HG03097 (cell line): ENCODE measurements around the gene COPE.
A peak's percentile ranks its signal among the peaks of the same experiment; 100 is the strongest.
"Not testable (repeated sequence)": the region's sequence is repeated elsewhere in the genome, so short reads cannot be mapped to it uniquely, and the experiment has no call there.

Experiments
- ATAC-seq: cut with Tn5 transposase; IDR thresholded peaks from one replicate; pipeline ENCODE4 v1.9.1; 2021; ENCODE audit not compliant: unreplicated experiment, low FRiP score

Gene COPE

DNA sequence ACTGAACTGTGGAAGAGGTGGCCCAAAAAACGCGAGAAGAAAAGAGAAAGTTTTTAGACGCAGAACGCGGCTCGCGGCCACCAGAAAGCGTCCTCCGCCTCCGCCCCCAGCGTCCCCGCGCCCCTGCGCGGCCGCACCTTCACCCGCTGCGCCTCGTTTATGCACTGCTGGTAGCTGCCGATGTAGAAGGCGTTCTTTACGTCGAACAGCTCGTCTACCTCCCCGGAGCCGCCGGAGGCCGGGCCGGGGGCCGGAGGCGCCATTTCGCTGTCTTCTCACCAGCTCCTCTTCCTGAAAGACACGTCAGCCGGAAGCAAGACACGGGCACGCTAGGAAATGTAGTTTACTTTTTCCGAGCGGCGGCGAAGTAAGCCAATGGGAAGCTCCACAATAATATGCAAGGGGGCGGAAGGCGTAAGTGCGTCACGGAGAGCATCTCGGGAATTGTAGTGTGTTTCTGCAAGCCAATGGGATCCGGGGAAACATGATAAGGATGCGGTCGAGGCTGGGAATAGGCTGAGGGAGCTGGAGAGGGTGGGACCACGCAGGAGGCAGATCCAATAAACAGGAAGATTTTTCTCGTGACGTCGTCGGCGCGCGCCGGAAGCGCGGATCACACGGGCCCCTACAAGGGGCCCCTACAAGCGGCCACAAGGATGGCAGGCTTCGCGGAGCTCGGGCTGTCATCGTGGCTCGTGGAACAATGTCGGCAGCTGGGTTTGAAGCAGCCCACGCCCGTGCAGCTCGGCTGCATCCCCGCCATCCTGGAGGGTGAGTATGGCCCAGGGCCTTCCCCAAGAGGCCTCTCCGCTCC is at the start of gene COPE, which contains the start of gene DDX49:
Gene COPE, minus strand, starts transcription at position 302 of the 814 bp plus-strand sequence. Its CDS starts 39 bp downstream, at position 263.
Gene DDX49, plus strand, starts transcription at position 630 of the 814 bp plus-strand sequence. Its CDS starts 27 bp downstream, at position 657.
- ATAC-seq = peak; percentile 85

DNA sequence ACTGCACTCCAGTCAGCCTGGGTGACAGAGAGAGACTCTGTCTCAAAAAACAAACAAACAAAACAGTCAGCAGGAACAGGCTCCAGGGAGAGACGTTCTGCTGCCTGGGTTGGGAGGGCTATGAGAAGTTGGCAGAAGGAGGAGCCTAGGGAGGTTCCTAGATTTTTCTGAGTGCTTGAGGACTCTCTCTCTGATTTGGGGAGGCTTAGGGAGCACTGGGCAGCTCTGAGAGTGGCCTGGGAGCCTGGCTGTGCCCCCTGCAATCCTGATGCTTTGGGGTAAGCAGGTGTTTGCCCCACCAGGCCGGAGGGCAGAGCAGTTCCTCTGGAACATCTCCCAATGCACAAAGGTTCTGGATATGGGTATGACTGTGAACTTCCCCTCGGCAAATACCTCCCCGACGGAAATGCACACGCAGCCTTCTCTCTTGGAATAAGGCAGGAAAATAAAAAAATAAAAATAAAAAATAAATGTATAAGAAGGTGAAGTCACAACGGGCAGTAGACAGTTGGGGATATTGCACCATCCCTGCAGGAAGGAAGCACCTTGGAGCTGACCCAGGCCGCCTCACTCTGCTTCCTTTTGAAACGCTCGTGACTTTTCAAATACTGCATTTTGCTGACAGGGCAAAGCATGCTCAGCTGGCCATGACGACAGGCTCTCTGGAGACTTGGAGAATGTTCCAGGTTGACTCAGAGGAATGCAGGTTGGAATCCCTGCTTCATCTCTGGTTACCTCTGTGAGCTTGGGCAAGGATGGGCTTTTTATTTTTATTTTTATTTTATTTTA is 48.4 kb upstream of the COPE start:
- ATAC-seq = no peak

DNA sequence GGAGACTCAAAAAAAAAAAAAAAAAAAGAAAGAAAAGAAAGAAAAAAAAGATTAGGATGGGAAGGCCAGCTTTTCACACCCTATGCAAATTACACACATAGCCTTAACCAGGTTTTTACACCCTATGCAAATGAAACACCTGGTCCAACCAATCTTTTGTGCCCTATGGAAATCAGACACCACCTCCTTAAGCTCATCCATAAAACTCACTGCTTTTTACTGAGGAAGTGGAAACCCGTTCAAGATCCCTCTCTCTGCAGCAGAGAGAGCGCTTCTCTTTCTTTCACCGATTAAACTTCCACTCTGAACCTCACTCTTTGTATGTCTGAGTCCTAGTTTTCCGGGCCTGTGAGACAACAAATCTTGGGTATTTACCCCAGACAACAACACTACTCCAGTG is 47.1 kb upstream of the COPE start:
- ATAC-seq = no peak

DNA sequence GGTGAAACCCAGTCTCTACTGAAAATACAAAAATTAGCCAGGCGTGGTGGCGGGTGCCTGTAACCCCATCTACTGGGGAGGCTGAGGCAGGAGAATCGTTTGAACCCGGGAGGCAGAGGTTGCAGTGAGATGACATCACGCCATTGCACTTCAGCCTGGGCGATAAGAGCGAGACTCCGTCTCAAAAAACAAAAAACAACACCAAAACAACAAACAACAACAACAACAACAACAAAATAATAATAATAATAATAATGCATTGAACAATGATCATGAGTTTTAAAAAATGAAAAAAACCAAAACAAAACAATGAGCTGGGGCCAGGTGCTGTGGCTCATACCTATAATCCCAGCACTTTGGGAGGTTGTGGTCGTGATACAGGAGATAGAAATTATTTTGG is 44.9 kb upstream of the COPE start:
- no peak for ATAC-seq

DNA sequence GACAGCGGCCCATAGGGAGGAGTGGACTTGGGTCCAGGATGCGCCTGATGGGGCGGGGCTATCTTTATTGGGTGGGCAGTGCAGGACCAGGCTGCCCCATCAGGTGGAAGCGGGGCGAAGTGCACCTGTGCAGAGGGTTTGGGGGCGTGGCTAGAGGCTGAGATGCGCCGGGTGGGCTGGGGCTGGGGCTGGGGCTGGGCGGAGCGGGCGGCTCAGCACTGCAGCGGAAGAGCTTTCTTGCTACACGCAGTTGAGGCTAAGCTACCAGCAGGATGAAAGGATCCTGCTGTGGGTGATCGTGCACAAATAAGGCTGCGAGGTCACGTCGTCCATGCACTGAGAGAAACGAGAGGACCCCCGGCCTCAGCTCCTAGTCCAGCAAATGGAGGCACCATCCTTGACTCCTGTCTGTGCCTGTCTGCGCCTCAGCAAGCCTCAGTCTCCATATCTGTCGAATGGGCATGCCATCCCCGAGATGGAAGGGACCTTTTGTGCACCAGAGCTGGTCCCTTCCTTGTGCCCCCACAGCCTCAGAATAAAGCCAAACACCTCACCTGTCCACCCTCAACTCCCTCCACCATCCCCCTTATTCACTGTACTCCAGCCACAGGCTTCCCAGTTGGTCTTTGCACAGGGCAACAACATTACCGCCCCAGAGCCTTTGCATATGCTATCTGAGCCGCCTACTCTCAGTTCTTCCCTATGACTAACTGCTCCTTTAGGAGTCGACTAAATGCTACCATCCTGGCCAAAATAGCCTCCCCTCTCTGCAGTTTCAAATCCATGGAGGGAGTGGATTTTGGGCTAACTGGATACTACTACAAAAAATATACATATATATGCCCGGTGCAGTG is 42.8 kb upstream of the COPE start:
- ATAC-seq = no peak

DNA sequence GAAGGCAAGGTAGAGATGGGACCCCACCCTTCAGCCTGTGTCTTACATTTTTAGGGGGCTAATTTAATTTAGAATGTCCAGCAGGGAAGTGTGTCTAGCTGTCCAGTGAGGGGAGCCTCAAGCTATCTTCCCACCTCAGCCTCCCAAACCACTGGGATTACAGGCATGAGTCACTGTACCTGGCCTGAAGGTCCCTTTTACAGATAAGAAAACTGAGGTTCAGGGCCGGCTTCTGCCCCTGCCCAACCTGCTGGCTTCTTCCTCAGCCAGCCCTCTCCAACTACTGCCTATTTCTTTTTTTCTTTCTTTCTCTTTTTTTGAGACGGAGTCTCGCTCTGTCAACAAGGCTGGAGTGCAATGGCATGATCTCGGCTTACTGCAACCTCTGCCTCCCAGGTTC is 41.2 kb upstream of the COPE start:
- ATAC-seq = no peak

DNA sequence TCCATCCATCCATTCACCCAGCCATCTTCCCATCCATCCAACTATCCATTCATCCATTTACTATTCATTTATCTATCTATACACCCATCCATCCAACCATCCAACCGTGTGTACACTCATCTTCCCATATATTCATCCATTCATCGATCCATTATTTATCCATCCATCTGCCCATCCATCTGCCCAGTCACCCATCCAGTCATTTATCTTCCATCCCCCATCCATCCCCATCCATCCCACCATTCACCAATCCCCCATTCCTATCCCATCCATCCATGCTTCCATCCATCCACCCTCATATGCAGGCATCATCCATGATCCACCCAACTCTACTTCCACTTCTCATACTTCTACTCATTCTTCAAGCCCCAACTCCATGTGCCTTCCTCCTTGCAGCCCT is 35.9 kb upstream of the COPE start:
- no peak for ATAC-seq

DNA sequence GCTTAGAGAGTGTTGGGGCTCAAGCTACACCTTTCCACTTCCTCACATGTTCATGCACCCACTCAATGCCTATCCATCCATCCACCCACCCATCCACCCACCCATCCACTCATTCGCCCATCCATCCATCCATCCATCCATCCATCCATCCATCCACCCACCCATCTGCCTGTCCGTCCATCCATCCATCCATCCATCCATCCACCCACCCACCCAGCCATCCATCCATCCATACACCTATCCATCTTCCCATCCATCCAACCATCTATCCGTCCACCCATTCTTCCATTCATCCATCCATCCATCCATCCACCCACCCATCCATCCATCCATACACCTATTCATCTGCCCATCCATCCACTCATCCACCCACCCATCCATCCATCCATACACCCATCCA is 34.9 kb upstream of the COPE start:
- no peak for ATAC-seq

DNA sequence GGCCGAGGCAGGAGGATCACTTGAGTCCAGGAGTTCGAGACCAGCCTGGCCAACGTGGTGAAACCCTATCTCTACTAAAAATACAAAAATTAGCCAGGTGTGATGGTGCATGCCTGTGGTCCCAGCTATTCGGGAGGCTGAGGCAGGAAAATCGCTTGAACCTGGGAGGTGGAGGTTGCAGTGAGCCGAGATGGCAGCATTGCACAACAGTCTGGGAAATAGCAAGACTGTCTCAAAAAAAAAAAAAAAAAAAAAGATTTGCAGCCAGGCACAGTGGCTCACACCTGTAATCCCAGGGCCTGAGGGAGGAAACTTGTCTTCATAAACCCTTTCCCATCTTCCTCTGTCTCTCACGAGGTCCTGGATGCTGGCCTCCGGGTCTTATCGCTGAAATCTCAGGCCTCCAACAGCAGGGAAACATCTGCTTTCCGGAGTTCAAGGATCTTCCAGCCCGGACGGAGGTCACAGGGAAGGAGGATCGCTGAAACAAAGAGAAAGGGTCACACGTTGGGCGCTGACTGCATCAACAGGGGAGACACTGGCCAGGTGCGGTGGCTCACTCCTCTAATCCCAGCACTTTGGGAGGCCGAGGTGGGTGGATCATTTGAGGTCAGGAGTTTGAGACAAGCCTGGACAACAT is 33.3 kb upstream of the COPE start:
- not testable (repeated sequence) for ATAC-seq

DNA sequence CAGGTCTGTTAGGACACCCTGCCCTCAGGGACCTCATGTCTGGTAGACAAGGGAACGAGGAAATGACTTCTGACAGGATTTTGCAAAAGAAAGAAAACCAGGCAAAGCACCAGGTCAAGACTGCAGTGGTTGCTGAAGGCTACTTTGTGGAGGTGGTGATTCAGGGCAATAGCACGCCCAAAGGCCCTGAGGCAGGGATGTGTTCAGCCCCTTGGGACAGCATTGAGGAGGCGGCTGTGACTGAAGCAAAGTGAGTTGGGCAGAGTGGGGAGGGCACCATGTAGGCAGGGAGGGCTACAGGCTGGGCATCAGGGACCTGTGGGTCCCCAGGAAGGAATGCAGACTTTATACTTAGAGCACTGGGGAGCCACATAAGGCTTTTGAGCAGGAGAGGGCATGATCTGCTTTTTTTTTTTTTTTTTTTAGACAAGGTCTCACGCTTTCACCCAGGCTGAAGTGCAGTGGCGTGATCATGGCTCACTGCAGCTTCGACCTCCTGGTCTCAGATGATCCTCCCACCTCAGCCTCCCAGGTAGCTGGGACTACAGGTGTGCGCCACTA is 32.6 kb upstream of the COPE start:
- ATAC-seq = no peak

DNA sequence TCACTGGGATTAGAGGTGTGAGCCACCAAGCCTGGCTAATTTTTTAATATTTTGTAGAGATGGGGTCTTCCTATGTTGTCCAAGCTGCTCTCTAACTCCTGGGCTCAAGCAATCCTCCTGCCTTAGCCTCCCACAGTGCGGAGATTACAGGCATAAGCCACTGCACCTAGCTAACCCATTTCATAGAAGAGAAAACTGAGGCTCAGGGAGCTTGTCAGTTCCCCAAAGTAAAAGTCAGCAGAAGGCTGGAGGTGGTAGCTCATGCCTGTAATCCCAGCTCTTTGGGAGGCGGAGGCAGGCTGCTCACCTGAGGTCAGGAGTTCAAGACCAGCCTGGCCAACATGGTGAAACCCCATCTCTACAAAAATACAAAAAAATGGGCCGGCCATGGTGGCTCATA is 30.7 kb upstream of the COPE start:
- no peak for ATAC-seq

DNA sequence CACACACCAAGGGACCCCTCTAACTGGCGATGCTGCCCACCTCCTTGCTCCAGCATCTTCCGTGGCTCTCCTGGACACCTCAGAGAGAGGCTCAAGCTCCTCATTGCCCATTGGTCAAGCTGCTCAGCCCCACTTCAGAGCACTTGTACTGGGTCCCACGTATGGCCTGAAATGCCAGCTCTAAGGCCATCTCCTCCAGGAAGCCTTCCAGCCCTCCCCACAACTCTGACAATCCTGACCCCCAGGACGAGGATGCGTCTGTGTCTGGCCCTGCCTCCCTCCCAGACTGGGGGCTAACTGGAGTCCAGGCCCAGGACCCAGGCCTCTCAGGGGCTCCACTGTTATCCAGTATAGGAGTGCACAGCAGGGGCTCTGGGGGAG is 29.8 kb upstream of the COPE start:
- no peak for ATAC-seq

DNA sequence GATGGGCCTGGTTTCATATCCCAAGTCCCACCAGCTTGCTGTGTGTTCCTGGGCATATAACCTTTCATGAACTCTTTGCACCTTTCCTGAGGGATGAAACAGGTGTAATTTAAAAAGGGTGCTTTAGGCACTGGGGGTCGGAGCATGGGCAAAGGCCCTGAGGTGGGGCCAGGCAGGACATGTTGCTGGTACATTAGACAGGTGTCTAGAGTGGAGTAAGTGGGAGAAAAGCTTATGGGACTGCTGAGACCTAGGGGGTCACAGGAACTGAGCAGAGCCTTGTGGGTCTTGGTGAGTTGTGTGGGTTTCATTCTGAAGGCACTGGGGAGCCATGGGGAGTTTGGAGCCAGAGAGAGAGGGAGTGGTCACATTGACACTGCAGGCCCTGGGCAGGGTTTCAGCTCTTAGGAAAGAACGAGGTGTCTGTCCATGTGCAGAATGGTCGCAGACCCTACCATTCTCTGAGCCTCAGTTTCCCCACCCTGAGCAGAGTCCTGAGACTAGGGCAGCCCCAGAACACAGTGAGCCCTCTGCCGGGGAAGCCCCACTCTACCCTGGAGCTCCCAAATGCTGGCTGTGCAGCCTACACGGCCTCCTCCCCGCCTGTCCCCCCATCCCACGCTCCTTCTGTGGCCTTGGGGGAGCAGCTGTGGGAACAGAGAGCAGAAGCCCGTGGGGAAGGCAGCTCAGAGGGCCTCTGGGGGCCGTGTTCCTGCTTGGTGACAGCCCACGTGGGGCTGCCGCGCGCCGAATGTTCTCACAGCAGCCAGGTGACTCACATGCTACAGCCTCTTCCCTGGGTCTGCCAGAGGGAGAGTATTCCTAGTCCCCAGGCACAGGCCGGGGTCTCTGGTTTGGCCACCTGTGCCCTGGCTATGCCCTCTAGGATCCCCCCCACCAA is 29.1 kb upstream of the COPE start:
- no peak for ATAC-seq

DNA sequence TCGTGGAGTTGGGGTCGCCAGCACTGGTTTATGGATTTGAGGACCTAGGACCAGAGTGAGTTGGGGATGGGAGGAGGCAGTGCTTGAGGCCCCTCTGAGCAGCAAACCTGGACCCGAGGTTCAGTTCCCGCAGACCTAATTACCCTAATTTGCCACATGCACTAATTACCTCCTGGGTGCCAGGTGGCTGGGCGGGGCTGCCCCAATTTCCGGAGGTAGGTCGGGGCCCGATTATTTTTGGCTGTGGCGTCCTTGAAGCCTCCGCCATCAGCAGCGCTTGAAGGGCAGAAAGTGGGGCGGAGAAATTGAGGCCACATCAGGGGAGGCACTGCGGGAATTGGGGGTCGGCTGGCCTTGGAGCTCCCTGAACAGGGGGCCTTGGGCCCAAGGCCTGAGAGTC is 27.7 kb upstream of the COPE start:
- no peak for ATAC-seq

DNA sequence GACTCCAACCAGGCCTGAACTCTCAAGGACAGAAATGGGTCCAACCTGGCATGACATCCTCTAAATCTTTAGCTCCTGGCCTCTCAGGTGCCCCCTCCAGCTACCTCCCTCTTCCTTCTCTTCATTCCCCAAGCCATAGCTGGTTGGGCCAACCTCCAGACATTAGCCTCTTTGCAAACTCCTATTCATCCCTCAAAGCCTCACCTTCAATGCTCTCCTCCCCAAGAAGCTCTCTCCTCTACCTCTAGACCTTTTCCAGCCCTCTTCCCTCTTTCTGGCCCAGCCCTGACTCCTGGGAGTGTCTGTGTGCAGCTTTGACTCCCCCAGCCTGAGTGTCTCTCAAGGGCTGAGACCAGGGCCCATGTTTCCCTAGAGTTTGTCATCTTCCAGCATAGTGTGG is 27.1 kb upstream of the COPE start:
- no peak for ATAC-seq

DNA sequence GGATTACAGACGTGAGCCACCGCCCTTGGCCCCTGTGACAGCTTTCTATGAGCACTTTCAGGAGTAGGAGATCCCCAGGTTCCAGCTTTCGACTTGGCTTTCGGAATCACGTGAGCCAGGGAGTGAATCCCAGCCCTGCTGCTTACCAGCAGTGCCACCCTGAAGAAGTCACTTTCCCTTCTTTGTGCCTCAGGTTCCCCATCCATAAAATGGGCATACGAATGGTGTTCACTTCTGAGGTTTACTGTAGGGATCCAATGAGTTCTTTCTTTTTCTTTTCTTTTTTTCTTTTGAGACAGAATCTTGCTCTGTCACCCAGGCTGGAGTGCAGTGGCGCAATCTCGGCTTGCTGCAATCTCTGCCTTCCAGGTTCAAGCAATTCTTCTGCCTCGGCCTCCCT is 26.1 kb upstream of the COPE start:
- ATAC-seq = no peak

DNA sequence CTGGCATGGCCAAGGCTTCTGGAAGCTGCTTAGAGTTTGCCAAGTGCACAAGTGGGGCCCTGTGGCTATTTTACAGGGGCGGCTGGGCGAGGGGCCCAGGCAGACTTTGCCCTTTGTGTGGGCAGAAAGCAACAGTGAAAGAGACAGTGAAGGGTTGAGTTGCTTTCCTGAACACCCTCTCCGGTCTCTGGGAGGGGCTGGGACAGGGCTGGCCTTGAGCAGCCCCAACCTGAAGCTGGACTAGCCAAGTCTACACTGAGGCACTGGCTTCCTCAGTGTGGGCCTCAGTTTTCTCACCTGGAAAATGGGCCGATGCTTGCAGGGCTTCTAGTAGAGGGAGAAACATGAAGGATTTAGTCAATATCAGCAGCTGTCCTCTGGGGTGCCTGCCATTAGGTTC is 24.3 kb upstream of the COPE start:
- no peak for ATAC-seq

DNA sequence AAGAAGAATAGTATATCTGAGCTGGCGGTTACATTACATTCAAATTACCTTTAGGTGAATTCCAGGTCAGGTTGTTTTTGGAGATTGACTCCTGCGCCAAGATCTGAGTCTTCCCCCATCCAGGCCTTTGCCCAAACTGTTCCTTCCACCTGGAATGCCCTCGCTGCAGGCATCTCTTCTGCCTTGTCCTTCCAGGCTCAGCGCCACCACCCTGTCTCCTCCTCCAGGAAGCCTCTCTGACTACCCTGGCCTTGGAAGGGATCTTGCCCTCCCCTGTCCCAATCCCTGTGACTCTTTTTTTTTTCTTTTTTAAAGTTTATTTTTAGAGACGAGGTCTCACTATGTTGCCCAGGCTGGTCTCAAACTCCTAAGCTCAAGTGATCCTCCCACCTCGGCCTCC is 23.5 kb upstream of the COPE start:
- ATAC-seq = no peak
